ENCODE data around the gene AGBL4.

The AGBL4 gene

DNA sequence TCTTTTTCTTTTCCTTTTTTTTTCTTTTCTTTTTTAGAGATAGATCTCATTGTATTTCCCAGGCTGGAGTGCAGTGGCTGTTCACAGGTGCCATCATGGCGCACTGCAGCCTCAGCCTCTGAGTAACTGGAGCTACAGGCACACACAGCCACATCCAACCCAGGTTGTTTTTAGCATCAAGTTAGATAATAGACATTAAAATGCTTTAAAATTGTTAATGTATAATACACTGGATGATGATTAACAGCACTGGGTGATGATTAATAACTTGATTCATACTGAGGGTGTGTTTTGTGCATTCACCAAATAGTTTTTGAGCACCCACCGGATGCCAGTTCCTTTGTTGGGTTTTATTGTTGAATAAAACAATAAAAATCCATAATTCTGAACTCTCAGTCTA, 1322.3 kb downstream of the AGBL4 start:
- TF ChIP-seq, protein P1, sequence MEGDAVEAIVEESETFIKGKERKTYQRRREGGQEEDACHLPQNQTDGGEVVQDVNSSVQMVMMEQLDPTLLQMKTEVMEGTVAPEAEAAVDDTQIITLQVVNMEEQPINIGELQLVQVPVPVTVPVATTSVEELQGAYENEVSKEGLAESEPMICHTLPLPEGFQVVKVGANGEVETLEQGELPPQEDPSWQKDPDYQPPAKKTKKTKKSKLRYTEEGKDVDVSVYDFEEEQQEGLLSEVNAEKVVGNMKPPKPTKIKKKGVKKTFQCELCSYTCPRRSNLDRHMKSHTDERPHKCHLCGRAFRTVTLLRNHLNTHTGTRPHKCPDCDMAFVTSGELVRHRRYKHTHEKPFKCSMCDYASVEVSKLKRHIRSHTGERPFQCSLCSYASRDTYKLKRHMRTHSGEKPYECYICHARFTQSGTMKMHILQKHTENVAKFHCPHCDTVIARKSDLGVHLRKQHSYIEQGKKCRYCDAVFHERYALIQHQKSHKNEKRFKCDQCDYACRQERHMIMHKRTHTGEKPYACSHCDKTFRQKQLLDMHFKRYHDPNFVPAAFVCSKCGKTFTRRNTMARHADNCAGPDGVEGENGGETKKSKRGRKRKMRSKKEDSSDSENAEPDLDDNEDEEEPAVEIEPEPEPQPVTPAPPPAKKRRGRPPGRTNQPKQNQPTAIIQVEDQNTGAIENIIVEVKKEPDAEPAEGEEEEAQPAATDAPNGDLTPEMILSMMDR (IDR thresholded peaks at IDR 0.05) = no peak

DNA sequence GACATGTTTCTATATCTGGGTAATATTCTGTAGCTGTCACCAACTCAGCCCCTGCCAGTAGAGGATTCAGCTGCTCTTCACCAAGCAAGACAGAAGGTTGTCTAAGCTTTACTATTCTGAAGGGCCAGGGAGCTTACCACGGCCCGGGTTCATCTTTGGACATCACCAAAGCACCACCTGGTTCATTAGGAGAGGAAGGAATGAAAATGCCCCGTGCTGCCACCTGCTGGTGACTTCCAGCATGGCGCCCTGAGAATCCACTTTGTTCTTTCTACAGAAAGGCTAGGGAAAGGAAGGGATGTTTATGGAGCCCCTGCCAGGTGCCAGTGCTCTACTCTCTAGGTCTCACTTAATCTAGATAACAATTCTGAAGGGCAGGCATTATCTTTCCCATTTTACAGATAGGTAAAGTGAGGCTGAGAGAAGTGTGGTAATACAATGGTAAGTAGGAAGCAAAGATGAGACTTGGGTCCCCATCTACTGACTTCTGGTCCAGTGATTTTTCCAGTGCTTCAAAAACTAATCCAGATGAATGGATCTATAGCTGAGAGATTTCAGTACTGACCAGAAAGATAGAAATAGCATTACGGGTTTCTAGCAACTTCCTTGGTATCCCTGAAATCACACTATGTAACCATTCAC, 1326.6 kb downstream of the AGBL4 start:
- TF ChIP-seq, protein P1 (IDR thresholded peaks at IDR 0.05) = peak; percentile 93

DNA sequence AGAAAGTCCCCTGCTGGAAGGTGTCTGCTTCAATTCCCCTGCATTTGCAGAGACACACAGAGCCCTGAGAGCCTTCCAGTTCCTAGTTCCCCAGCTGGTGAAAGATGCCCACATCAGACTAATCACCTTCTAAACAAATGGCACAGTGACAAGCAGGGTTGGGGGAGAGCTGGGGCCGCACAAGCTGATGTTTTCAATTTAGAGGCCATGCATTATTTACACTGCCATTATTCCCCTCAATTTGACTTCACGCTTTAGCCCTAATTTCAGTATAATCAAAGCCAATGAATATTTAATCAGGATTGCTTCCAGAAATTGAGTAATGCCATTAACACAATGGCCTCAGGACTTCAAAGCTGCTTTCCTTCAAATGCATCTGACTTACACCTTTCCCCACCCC, 1328.6 kb downstream of the AGBL4 start:
- TF ChIP-seq, protein P1 (IDR thresholded peaks at IDR 0.05) = no peak

DNA sequence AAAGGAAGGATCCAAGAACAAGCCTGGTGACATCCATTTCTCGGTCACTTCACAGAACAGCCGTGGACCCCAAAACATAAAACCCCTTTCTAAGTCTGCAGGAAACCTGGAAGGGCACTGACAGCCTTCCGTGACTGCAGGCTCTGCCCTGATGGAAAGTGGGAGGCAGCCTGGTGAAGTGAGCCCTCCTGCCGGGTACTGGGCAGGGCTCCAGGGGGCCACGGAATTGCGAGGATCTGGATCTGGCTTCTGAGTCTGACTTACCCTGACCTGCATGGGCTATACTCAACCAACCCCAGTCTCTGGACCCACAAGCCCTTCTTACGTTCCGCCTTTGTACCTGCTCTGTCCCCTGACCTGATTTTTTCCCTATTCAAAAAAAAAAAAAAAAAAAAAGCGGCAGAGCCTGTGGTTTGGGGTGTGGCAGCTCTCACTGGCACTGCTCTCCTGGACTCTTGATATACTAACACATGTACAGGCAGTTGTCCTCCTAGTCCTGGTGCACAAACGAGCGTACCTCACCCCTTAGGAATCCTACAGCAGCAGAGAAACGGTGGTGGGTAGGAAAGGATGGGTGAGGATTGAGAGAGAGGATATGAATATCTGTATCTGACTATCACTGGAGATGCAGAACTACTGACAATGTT, 1330.0 kb downstream of the AGBL4 start:
- TF ChIP-seq, protein P1 (IDR thresholded peaks at IDR 0.05) = no peak

DNA sequence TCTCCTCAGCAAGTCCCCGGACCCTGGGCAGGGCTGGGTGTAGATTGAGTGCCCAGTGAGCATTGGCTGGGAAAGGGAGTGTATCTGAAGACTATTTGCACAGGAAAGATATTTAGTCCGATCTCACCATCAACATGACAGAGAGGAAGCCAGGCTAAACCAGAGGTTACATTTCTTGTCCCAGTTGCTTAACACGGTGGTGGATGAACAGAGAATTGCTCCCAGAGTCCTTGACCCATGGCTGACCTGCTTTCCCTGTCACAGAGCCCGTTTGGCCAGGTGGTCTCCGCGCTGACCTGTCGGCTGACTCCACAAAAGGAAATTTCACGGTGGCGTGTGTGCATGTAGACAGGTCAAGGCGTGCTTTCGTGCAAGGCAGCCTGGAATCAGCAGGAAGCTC, 1330.6 kb downstream of the AGBL4 start:
- TF ChIP-seq, protein P1 (IDR thresholded peaks at IDR 0.05) = no peak

DNA sequence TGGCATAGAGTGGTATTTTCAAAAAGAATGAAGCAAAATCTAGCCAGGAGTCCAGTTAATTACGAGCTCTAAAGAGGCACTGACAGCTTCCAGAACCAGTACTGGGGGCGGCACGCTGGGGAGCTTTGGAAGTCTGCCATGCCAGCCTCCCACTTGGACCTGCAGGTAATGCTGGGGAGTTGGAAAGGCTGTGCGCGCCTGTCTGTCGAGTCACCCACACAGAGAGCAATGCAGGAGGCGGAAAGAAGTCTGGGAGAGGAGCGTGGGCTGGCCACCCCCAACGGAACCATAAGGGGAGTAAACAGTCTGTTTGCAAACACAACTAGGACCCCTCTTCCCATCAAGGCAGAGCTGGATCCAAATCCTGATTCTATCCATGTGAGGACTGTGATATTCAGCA, 1331.5 kb downstream of the AGBL4 start:
- TF ChIP-seq, protein P1 (IDR thresholded peaks at IDR 0.05) = no peak

DNA sequence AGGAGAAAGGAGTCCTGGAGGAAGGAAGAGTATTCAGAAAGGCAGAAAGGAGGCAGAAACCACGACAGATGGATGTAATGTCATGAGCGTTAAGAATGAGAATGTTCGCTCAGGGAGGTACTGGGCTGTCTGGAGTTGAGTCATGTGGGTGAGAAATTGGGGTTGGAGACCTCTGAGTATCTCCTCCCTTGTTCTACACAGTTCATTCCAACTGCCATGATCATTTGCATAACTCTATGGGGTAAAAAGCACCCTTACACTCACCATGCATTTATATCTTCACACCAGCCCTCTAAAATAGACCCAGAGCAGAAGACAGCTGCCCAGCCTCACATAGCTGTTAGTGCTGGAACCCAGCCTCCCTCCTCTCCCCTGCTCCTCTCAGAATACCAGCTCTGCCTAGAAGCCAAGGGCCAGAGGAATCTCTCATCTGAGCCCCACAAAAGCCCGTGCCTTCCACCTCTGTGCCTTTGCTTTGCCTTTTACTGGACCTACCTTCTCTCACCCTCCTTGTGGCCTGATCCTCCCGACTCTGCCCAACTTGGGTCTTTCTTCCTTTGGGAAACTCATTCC, 1332.2 kb downstream of the AGBL4 start:
- TF ChIP-seq, protein P1 (IDR thresholded peaks at IDR 0.05) = no peak

All from LNCAP (cell line).